HepG2 (cell line): ENCODE measurements around the gene UQCR11. TPM values are rescaled to one million over a fixed set of nuclear protein-coding genes. Genes with fewer than 3 reads are reported as not detected.

Experiments
- ATAC-seq: fragments of 200-7000 bp; cut with Tn5 transposase; 3 replicates; pipeline ENCODE4 v1.9.1; 2020; ENCODE audit warnings: mild to moderate bottlenecking, moderate library complexity
- BruUV-seq: library from RNA; stranded (reverse); fragments of 400-500 nt; replicated peaks from 2 replicates; lab custom pipeline; 2021; lab: Mats Ljungman, UMichigan
- CTCF ChIA-PET: fragments of 300-600 bp; formaldehyde crosslinking; extraction: SDS; loops from one replicate; lab custom pipeline; 2021; ENCODE audit warnings: low total read pairs, inconsistent platforms, low intra/inter-chr PET ratio; lab: Yijun Ruan, JAX
- POLR2A ChIA-PET: fragments of 350-600 bp; sonication (Branson Sonifier 250); formaldehyde crosslinking; loops from one replicate; lab custom pipeline; 2020; ENCODE audit warnings: antibody characterized with exemption, inconsistent platforms; lab: Yijun Ruan, JAX
- DNase-seq: peaks from one replicate; pipeline ENCODE4 v3.0.0-alpha.2; 2015; ENCODE audit warnings: low spot score
- FAIRE-seq: peaks from 3 replicates; lab custom pipeline; 2011; peaks lifted over from hg19 to GRCh38; lab: Jason Lieb, UNC
- H2AFZ ChIP-seq: one replicate; pipeline ENCODE4 v1.6.1; 2011; ENCODE audit warnings: low read length, inconsistent platforms
- H3K27ac ChIP-seq: fragments of 300-600 bp; 3 replicates; pipeline ENCODE4 v1.8.0; 2011; ENCODE audit warnings: mixed run types, mild to moderate bottlenecking, mixed read lengths, low read length, inconsistent platforms; ENCODE audit not compliant: insufficient read depth; ENCODE audit errors: extremely low read length
- H3K27me3 ChIP-seq, 2 experiments: fragments of 200-600 bp in 1 of 2; 2 replicates in 1 of 2; 3 replicates in 1 of 2; pipeline versions ENCODE4 v1.6.0 to v1.8.0; 2011; ENCODE audit warnings: low read length in 2 of 2, mild to moderate bottlenecking in 2 of 2, moderate library complexity in 2 of 2, inconsistent platforms in 1 of 2; ENCODE audit not compliant: insufficient read depth in 2 of 2, control insufficient read depth in 1 of 2
- H3K36me3 ChIP-seq, 2 experiments: fragments of 200-600 bp in 1 of 2; replicated peaks in 1 of 2; 2 replicates in 1 of 2; 3 replicates in 1 of 2; pipeline versions ENCODE4 v1.5.1 to v1.8.0; 2011; ENCODE audit warnings: low read length in 2 of 2, inconsistent platforms in 1 of 2; ENCODE audit not compliant: insufficient read depth in 2 of 2, control insufficient read depth in 1 of 2
- H3K4me1 ChIP-seq: 2 replicates; pipeline ENCODE4 v1.5.1; 2012; ENCODE audit warnings: low read length, inconsistent platforms; ENCODE audit not compliant: insufficient read depth
- H3K4me2 ChIP-seq: 2 replicates; pipeline ENCODE4 v1.6.0; 2011; ENCODE audit warnings: low read depth, low read length, inconsistent platforms
- H3K4me3 ChIP-seq, 3 experiments: fragments of 200-600 bp in 1 of 3; sonication (generic), shearing (Covaris generic) in 1 of 3; replicated peaks in 1 of 3; 2 replicates each; pipeline ENCODE4 v1.5.1; 2011 to 2016; ENCODE audit warnings: low read length in 3 of 3, inconsistent platforms in 2 of 3, low read depth in 2 of 3, mild to moderate bottlenecking in 2 of 3, control low read depth in 1 of 3, mixed read lengths in 1 of 3; ENCODE audit not compliant: insufficient read depth in 1 of 3
- H3K79me2 ChIP-seq: one replicate; pipeline ENCODE4 v1.6.1; 2011; ENCODE audit warnings: low read length, inconsistent platforms; ENCODE audit not compliant: insufficient read depth
- H3K9ac ChIP-seq: 2 replicates; pipeline ENCODE4 v1.6.0; 2011; ENCODE audit warnings: mild to moderate bottlenecking, low read depth, low read length, inconsistent platforms; ENCODE audit not compliant: insufficient read depth
- H3K9me3 ChIP-seq: 2 replicates; pipeline ENCODE4 v1.5.1; 2012; ENCODE audit warnings: mild to moderate bottlenecking, low read length
- H4K20me1 ChIP-seq: 2 replicates; pipeline ENCODE4 v1.6.0; 2011; ENCODE audit warnings: inconsistent platforms, mild to moderate bottlenecking, low read length, moderate library complexity; ENCODE audit not compliant: insufficient read depth
- AGO2 ChIP-seq: fragments of 200-400 bp; formaldehyde crosslinking; optimal IDR thresholded peaks from 2 replicates; pipeline ENCODE3; 2017; ENCODE audit warnings: mild to moderate bottlenecking, low read depth, low read length, moderate library complexity
- AKAP8 ChIP-seq: sonication (generic); formaldehyde crosslinking; IDR thresholded peaks from 2 replicates; pipeline ENCODE4 v1.5.1; 2020; ENCODE audit warnings: mild to moderate bottlenecking, missing genetic modification reagents
- ARNT2 ChIP-seq: sonication (generic); formaldehyde crosslinking; IDR thresholded peaks from 2 replicates; pipeline ENCODE4 v1.8.0; 2022; ENCODE audit warnings: mild to moderate bottlenecking, low read depth, missing genetic modification reagents, moderate library complexity
- CEBPG ChIP-seq: IDR thresholded peaks from 2 replicates; pipeline ENCODE4 v1.6.1; 2016
- HNRNPLL ChIP-seq: fragments of 200-400 bp; formaldehyde crosslinking; IDR thresholded peaks from 2 replicates; pipeline ENCODE4 v1.6.1; 2017; ENCODE audit warnings: mild to moderate bottlenecking, low read depth, low read length; ENCODE audit not compliant: poor library complexity, severe bottlenecking
- POLR2A ChIP-seq, 2 experiments: IDR thresholded peaks; 2 replicates each; pipeline ENCODE4 v1.6.1; 2011; ENCODE audit warnings: low read depth in 2 of 2, low read length in 2 of 2, mild to moderate bottlenecking in 1 of 2, moderate library complexity in 1 of 2; ENCODE audit not compliant: insufficient read depth in 1 of 2
- POLR2G ChIP-seq: fragments of 200-400 bp; formaldehyde crosslinking; IDR thresholded peaks from 2 replicates; pipeline ENCODE4 v1.6.1; 2018; ENCODE audit warnings: mild to moderate bottlenecking, low read depth, low read length, moderate library complexity
- PTBP1 ChIP-seq: fragments of 200-400 bp; formaldehyde crosslinking; IDR thresholded peaks from 2 replicates; pipeline ENCODE4 v1.6.1; 2018; ENCODE audit warnings: low read length, low read depth; ENCODE audit not compliant: poor library complexity, severe bottlenecking
- ZSCAN25 ChIP-seq: sonication (generic); formaldehyde crosslinking; IDR thresholded peaks from 2 replicates; pipeline ENCODE4 v1.8.0; 2022; ENCODE audit warnings: mild to moderate bottlenecking, missing genetic modification reagents
- WGBS: methylation state at CpG from one replicate; pipeline ENCODE4 v1.1.6; 2017; ENCODE audit warnings: low lambda C conversion rate; 5-methylcytosine and 5-hydroxymethylcytosine counted together
- in situ Hi-C: cut with HindIII; loops from 2 replicates; pipeline ENCODE4 v1.10.0; 2017; ENCODE audit warnings: low pct_unique_long_range_greater_than_20kb; ENCODE audit not compliant: extremely low pct_ligation_motif_present
- intact Hi-C: fragments of 100-400 bp; cut with micrococcal nuclease; formaldehyde crosslinking; loops from one replicate; pipeline ENCODE4 v1.10.0; 2022; ENCODE audit not compliant: unreplicated experiment
- polyA plus RNA-seq, 8 experiments: library from polyadenylated mRNA; depleted of rRNA in 3 of 8; stranded (reverse) in 7 of 8; unstranded in 1 of 8; fragments of >200 nt; fragmentation: Illumina TruSeq in 4 of 8; extraction: Trizol in 4 of 8; gene quantifications; 2 replicates each; pipeline versions ENCODE4 v1.2.1 to v1.2.3, GENCODE V29; 2011 to 2016; ENCODE audit warnings: low read depth in 4 of 8, missing spikeins in 1 of 8, mixed read lengths in 1 of 8; ENCODE audit not compliant: insufficient read depth in 1 of 8
- total RNA-seq, 5 experiments: library from RNA; depleted of rRNA; stranded (reverse); fragments of >200 nt; fragmentation: Illumina TruSeq; extraction: Trizol; gene quantifications; 2 replicates each; pipeline ENCODE4 v1.2.3, GENCODE V29; 2016; ENCODE audit warnings: low read depth in 1 of 5

UQCR11 gene
- total and polyA plus RNA-seq, 2 of the 13 experiments (the other 11 are each of a cell fraction or from before 2014, with no cell fraction given) = 125 to 214 TPM

DNA sequence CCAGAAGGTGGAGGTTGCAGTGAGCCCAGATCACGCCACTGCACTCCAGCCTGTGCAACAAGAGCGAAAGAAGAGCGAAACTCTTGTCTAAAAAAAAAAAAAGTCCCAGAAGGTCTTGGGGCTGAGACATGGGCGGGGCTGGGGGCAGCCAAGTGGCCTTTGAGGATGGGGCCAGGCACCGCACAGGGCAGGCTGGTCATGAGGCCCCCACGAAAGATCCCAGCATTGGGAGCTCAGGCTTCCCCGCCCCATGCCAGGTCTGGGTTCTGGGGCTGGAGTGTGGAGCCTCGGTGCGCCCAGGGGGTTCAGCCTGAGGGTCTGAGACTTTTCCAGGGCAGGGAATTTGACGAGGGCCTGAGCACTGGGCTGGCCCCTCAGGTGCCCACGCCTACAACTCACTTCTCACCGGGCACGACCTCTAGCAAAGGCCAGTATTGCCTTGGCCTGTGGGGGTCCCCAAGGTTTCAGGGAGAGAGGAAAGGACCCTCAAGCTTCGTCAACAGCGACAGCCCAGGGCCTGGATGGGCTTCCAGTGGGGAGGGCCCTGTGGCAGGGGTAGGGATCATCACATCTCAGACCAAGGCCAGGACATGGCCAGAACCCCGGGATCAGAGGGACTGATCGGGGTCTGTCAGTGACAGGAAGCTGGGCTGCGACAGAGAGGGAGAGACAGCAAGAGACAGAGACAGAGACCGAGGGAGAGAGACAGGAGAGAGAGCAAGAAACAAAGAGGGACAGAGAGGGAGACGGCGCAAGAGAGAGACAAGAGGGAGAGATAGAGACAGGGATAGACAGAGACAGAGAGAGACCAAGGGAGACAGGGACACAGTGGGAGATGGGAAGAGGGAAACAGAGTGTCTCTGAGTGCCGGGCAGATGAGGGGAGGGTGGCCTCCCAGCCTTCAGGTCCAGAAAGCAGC lies 29.7 kb downstream of the UQCR11 start:
- no peak for FAIRE-seq
- CTCF ChIA-PET = no interaction called here
- no peak for DNase-seq
- Histone ChIP-seq H3K79me2 (no peaks in the 10 kb centered on the region), H3K9ac (no peak overlapping the region), H3K4me3 (no peak overlapping the region), H3K4me1 (peaks cover 17% of the 10 kb centered on the region), H2AFZ (no peak overlapping the region), H3K4me2 (no peak overlapping the region), H3K36me3 (peaks cover 1 to 19% of the 10 kb centered on the region in 2 experiments; a peak in 4 of 5 replicates), H4K20me1 (0 out of 2 replicates have a peak, but pooled peaks cover 2% of the 10 kb centered on the region), H3K27me3 (no peaks in the 10 kb centered on the region), H3K9me3 (no peaks in the 10 kb centered on the region), H3K27ac (no peak overlapping the region)
- peak; percentile 86 for TF ChIP-seq PTBP1
- peak; percentile 50; the same call in 1 of the 2 replicates for TF ChIP-seq POLR2G
- peak in 1 of 2 experiments; percentile 2; a peak in 1 of 4 replicates for TF ChIP-seq POLR2A (IDR thresholded peaks at IDR 0.05; ENCODE audit: insufficient read depth in 1 of 2, low read depth in 2 of 2, low read length in 2 of 2)
- TF ChIP-seq ARNT2 (CRISPR knock-in tag) = no peak
- TF ChIP-seq HNRNPLL = no peak
- no peak for TF ChIP-seq CEBPG (CRISPR knock-in tag)
- peak; percentile 18 for TF ChIP-seq AGO2
- peak; percentile 17; the same call in 1 of the 2 replicates for TF ChIP-seq AKAP8 (CRISPR knock-in tag)
- TF ChIP-seq ZSCAN25 (CRISPR knock-in tag) = no peak
- POLR2A ChIA-PET = interaction anchor here (0.6 to 0.8 kb wide), 2 partner anchors 10 to 15 kb away, joined by 3 read pairs; no protein-coding TSS in a partner anchor
- 94% methylated on average over 22 of the region's 22 CpGs for WGBS
- no TSS peak for BruUV-seq
- ATAC-seq = peak; percentile 6; the same call in 1 of the 3 replicates
- in situ Hi-C loops = no loop called here
- intact Hi-C loops = no loop called here
